Activated naive CD4-positive, alpha-beta T cell treated with anti-CD3 and anti-CD28 coated beads, Interleukin-2, amount 50 U/mL, for 24 hours (primary cell): ENCODE results near the gene DDC.
"Not testable (repeated sequence)": the region's sequence is repeated elsewhere in the genome, so short reads cannot be mapped to it uniquely, and the experiment has no call there.

ENCODE experiments used
- H3K27ac Mint-ChIP-seq: one replicate; pipeline ENCODE4 v1.8.0; 2021; ENCODE audit warnings: mild to moderate bottlenecking, mixed read lengths
- H3K27me3 Mint-ChIP-seq: one replicate; pipeline ENCODE4 v1.8.0; 2021; ENCODE audit warnings: mixed read lengths
- H3K36me3 Mint-ChIP-seq: one replicate; pipeline ENCODE4 v1.8.0; 2021; ENCODE audit warnings: mixed read lengths
- H3K4me1 Mint-ChIP-seq: one replicate; pipeline ENCODE4 v1.8.0; 2021; ENCODE audit warnings: mixed read lengths
- H3K4me3 Mint-ChIP-seq: one replicate; pipeline ENCODE4 v1.8.0; 2021; ENCODE audit warnings: mild to moderate bottlenecking, mixed read lengths
- H3K9me3 Mint-ChIP-seq: one replicate; pipeline ENCODE4 v1.8.0; 2021; ENCODE audit warnings: mixed read lengths

DDC gene

GRCh38 chr7:50594136-50594535 lies 28.9 kb upstream of the DDC start:
- no peaks in the 10 kb centered on the region for H3K9me3 Mint-ChIP-seq
- H3K4me3 Mint-ChIP-seq, result no peak overlapping the region
- H3K27me3 Mint-ChIP-seq, result no peaks in the 10 kb centered on the region
- no peak overlapping the region for H3K27ac Mint-ChIP-seq
- peaks cover 4% of the 10 kb centered on the region for H3K4me1 Mint-ChIP-seq
- H3K36me3 Mint-ChIP-seq, result peaks cover 4% of the 10 kb centered on the region

GRCh38 chr7:50592940-50593339 lies 27.7 kb upstream of the DDC start:
- Mint-ChIP-seq H3K27ac (no peak overlapping the region), H3K9me3 (no peaks in the 10 kb centered on the region), H3K36me3 (peaks cover 1% of the 10 kb centered on the region), H3K4me1 (peaks cover 4% of the 10 kb centered on the region), H3K4me3 (no peak overlapping the region), H3K27me3 (no peaks in the 10 kb centered on the region)

- peaks cover 3% of the 10 kb centered on the region for H3K27me3 Mint-ChIP-seq
- H3K9me3 Mint-ChIP-seq, result no peaks in the 10 kb centered on the region
- no peak overlapping the region for H3K4me3 Mint-ChIP-seq
- H3K36me3 Mint-ChIP-seq, result peaks cover 1% of the 10 kb centered on the region
- no peak overlapping the region for H3K27ac Mint-ChIP-seq
- H3K4me1 Mint-ChIP-seq, result peaks cover 4% of the 10 kb centered on the region
Measured at GRCh38 chr7:50591480-50592438, 26.6 kb upstream of the DDC start.

GRCh38 chr7:50591098-50591479 lies 25.9 kb upstream of the DDC start:
- no peaks in the 10 kb centered on the region for H3K9me3 Mint-ChIP-seq
- peaks cover 3% of the 10 kb centered on the region for H3K27me3 Mint-ChIP-seq
- H3K27ac Mint-ChIP-seq, result no peak overlapping the region
- no peak overlapping the region for H3K4me3 Mint-ChIP-seq
- peaks cover 4% of the 10 kb centered on the region for H3K4me1 Mint-ChIP-seq
- H3K36me3 Mint-ChIP-seq, result peaks cover 1% of the 10 kb centered on the region

GRCh38 chr7:50590535-50590934 lies 25.3 kb upstream of the DDC start:
- Mint-ChIP-seq H3K27ac (no peak overlapping the region), H3K4me3 (no peak overlapping the region), H3K36me3 (peaks cover 1% of the 10 kb centered on the region), H3K4me1 (peaks cover 4% of the 10 kb centered on the region), H3K27me3 (peaks cover 3% of the 10 kb centered on the region), H3K9me3 (no peaks in the 10 kb centered on the region)

- peaks cover 1% of the 10 kb centered on the region for H3K36me3 Mint-ChIP-seq
- no peaks in the 10 kb centered on the region for H3K4me1 Mint-ChIP-seq
- no peaks in the 10 kb centered on the region for H3K9me3 Mint-ChIP-seq
- H3K4me3 Mint-ChIP-seq, result no peak overlapping the region
- peaks cover 3% of the 10 kb centered on the region for H3K27me3 Mint-ChIP-seq
- no peak overlapping the region for H3K27ac Mint-ChIP-seq
Measured at GRCh38 chr7:50589364-50589763, 24.2 kb upstream of the DDC start.

- Mint-ChIP-seq H3K4me3 (no peak overlapping the region), H3K9me3 (no peaks in the 10 kb centered on the region), H3K27ac (no peak overlapping the region), H3K27me3 (peaks cover 3% of the 10 kb centered on the region), H3K4me1 (no peaks in the 10 kb centered on the region), H3K36me3 (peaks cover 1% of the 10 kb centered on the region)
Measured at GRCh38 chr7:50588937-50589336, 23.7 kb upstream of the DDC start.

GRCh38 chr7:50587737-50588136 lies 22.5 kb upstream of the DDC start:
- H3K4me1 Mint-ChIP-seq, result no peaks in the 10 kb centered on the region

GRCh38 chr7:50584793-50585408 lies 19.7 kb upstream of the DDC start:
- H3K36me3 Mint-ChIP-seq, result no peaks in the 10 kb centered on the region
- H3K27ac Mint-ChIP-seq, result no peak overlapping the region
- no peaks in the 10 kb centered on the region for H3K4me1 Mint-ChIP-seq
- peaks cover 7% of the 10 kb centered on the region for H3K27me3 Mint-ChIP-seq
- H3K9me3 Mint-ChIP-seq, result no peaks in the 10 kb centered on the region
- no peak overlapping the region for H3K4me3 Mint-ChIP-seq

More at GRCh38 chr7:50587737-50588136, 22.5 kb upstream of the DDC start:
- no peak overlapping the region for H3K27ac Mint-ChIP-seq
- H3K27me3 Mint-ChIP-seq, result peaks cover 3% of the 10 kb centered on the region
- H3K36me3 Mint-ChIP-seq, result peaks cover 1% of the 10 kb centered on the region
- H3K9me3 Mint-ChIP-seq, result no peaks in the 10 kb centered on the region
- H3K4me3 Mint-ChIP-seq, result no peak overlapping the region

GRCh38 chr7:50584386-50584785 lies 19.2 kb upstream of the DDC start:
- Mint-ChIP-seq H3K36me3 (no peaks in the 10 kb centered on the region), H3K4me1 (no peaks in the 10 kb centered on the region), H3K9me3 (no peaks in the 10 kb centered on the region), H3K27ac (no peak overlapping the region), H3K4me3 (no peak overlapping the region), H3K27me3 (peaks cover 7% of the 10 kb centered on the region)

- not testable (repeated sequence) for H3K4me3 Mint-ChIP-seq, H3K36me3 Mint-ChIP-seq, H3K27me3 Mint-ChIP-seq, H3K27ac Mint-ChIP-seq, H3K9me3 Mint-ChIP-seq, H3K4me1 Mint-ChIP-seq
Measured at GRCh38 chr7:50583295-50583694, 18.1 kb upstream of the DDC start.

- not testable (repeated sequence) for H3K9me3 Mint-ChIP-seq, H3K36me3 Mint-ChIP-seq, H3K4me1 Mint-ChIP-seq, H3K4me3 Mint-ChIP-seq, H3K27ac Mint-ChIP-seq, H3K27me3 Mint-ChIP-seq
Measured at GRCh38 chr7:50582271-50582670, 17.1 kb upstream of the DDC start.

- not testable (repeated sequence) for H3K4me3 Mint-ChIP-seq, H3K4me1 Mint-ChIP-seq, H3K9me3 Mint-ChIP-seq, H3K27me3 Mint-ChIP-seq, H3K27ac Mint-ChIP-seq, H3K36me3 Mint-ChIP-seq
Measured at GRCh38 chr7:50580666-50581065, 15.5 kb upstream of the DDC start.

- Mint-ChIP-seq H3K4me3 (no peak overlapping the region), H3K4me1 (no peaks in the 10 kb centered on the region), H3K27me3 (peaks cover 6% of the 10 kb centered on the region), H3K36me3 (peaks cover 2% of the 10 kb centered on the region), H3K9me3 (peaks cover 8% of the 10 kb centered on the region), H3K27ac (no peak overlapping the region)
Measured at GRCh38 chr7:50580057-50580456, 14.9 kb upstream of the DDC start.

- H3K4me3 Mint-ChIP-seq, H3K36me3 Mint-ChIP-seq, H3K4me1 Mint-ChIP-seq: not testable (repeated sequence)
Measured at GRCh38 chr7:50578105-50578504, 12.9 kb upstream of the DDC start.

GRCh38 chr7:50577569-50577968 lies 12.4 kb upstream of the DDC start:
- Mint-ChIP-seq H3K27me3 (peaks cover 10% of the 10 kb centered on the region), H3K4me3 (no peak overlapping the region), H3K27ac (no peak overlapping the region), H3K4me1 (no peaks in the 10 kb centered on the region), H3K9me3 (peaks cover 8% of the 10 kb centered on the region), H3K36me3 (peaks cover 2% of the 10 kb centered on the region)

More at GRCh38 chr7:50578105-50578504, 12.9 kb upstream of the DDC start:
- not testable (repeated sequence) for H3K9me3 Mint-ChIP-seq, H3K27ac Mint-ChIP-seq
- H3K27me3 Mint-ChIP-seq, result peaks cover 10% of the 10 kb centered on the region
